Fibroblast of lung (primary cell): ENCODE results near the gene CYP2J2. TPM values are rescaled to one million over a fixed set of nuclear protein-coding genes. Genes with fewer than 3 reads are reported as not detected.

Experiments used
- DNase-seq, 2 donors: peaks; one replicate each; pipeline versions ENCODE4 v3.0.0 to v3.0.0-alpha.2; 2010; ENCODE audit warnings: low read depth in 2 of 2
- H2AFZ ChIP-seq: 2 replicates; pipeline ENCODE4 v1.5.1; 2012; ENCODE audit warnings: low read length, control low read depth, inconsistent platforms
- H3K27ac ChIP-seq: 2 replicates; pipeline ENCODE4 v1.5.1; 2011; ENCODE audit warnings: low read length, control low read depth; ENCODE audit not compliant: insufficient read depth
- H3K27me3 ChIP-seq: 2 replicates; pipeline ENCODE4 v1.5.1; 2011; ENCODE audit warnings: mild to moderate bottlenecking, low read length; ENCODE audit not compliant: control insufficient read depth, insufficient read depth
- H3K36me3 ChIP-seq: 2 replicates; pipeline ENCODE4 v1.5.1; 2011; ENCODE audit warnings: low read length; ENCODE audit not compliant: control insufficient read depth, insufficient read depth
- H3K4me1 ChIP-seq: 2 replicates; pipeline ENCODE4 v1.5.1; 2011; ENCODE audit warnings: low read length; ENCODE audit not compliant: control insufficient read depth, insufficient read depth; ENCODE audit errors: extremely low read depth
- H3K4me2 ChIP-seq: 2 replicates; pipeline ENCODE4 v1.5.1; 2011; ENCODE audit warnings: low read length, control low read depth; ENCODE audit not compliant: insufficient read depth; ENCODE audit errors: extremely low read depth
- H3K4me3 ChIP-seq, 4 experiments: fragments of 200-600 bp in 1 of 4; sonication (generic) in 1 of 4; replicated peaks in 1 of 4; 2 replicates each; pipeline ENCODE4 v1.5.1; 2011 to 2016; ENCODE audit warnings: low read length in 4 of 4, low read depth in 3 of 4, mild to moderate bottlenecking in 3 of 4, control low read depth in 2 of 4, inconsistent platforms in 1 of 4, mixed read lengths in 1 of 4; ENCODE audit not compliant: insufficient read depth in 1 of 4; ENCODE audit errors: control extremely low read depth in 1 of 4
- H3K79me2 ChIP-seq: 2 replicates; pipeline ENCODE4 v1.5.1; 2012; ENCODE audit warnings: mild to moderate bottlenecking, low read length, inconsistent platforms; ENCODE audit not compliant: control insufficient read depth, insufficient read depth
- H3K9ac ChIP-seq: 2 replicates; pipeline ENCODE4 v1.5.1; 2011; ENCODE audit warnings: mild to moderate bottlenecking, low read length, control low read depth; ENCODE audit not compliant: insufficient read depth
- H3K9me3 ChIP-seq: 2 replicates; pipeline ENCODE4 v1.5.1; 2012; ENCODE audit warnings: low read depth, low read length; ENCODE audit not compliant: control insufficient read depth, insufficient read depth
- H4K20me1 ChIP-seq: 2 replicates; pipeline ENCODE4 v1.5.1; 2011; ENCODE audit warnings: low read length; ENCODE audit not compliant: control insufficient read depth, insufficient read depth; ENCODE audit errors: extremely low read depth
- CTCF ChIP-seq, 2 donors: IDR thresholded peaks in 1 of 2; conservative IDR thresholded peaks in 1 of 2; 1 replicate in 1 of 2; 2 replicates in 1 of 2; pipeline ENCODE4 v1.5.1; 2011 to 2012; ENCODE audit warnings: low read length in 2 of 2, control low read depth in 1 of 2, inconsistent platforms in 1 of 2, low read depth in 1 of 2, mild to moderate bottlenecking in 1 of 2
- EZH2 ChIP-seq: IDR thresholded peaks from 2 replicates; pipeline ENCODE4 v1.5.1; 2012; ENCODE audit warnings: low read length, control low read depth, mild to moderate bottlenecking; ENCODE audit errors: missing control alignments
- polyA plus RNA-seq, 2 donors: library from polyadenylated mRNA; depleted of rRNA in 1 of 2; stranded (reverse) in 1 of 2; unstranded in 1 of 2; fragments of >200 nt; gene quantifications; 2 replicates each; pipeline ENCODE4 v1.2.1, GENCODE V29; 2011 to 2012; ENCODE audit warnings: missing spikeins in 1 of 2
- total RNA-seq: library from RNA; depleted of rRNA; stranded (reverse); fragments of >200 nt; gene quantifications from 2 replicates; pipeline ENCODE4 v1.2.1, GENCODE V29; 2014

CYP2J2 gene
- total and polyA plus RNA-seq, 2 donors (not counting 1 experiment from before 2014, with no cell fraction given) = 0.03 to 0.17 TPM

- Histone ChIP-seq H3K4me1 (no peaks in the 10 kb centered on the region), H3K9ac (no peak overlapping the region), H4K20me1 (no peaks in the 10 kb centered on the region), H3K27ac (no peak overlapping the region), H3K79me2 (no peaks in the 10 kb centered on the region), H3K4me2 (no peak overlapping the region), H3K4me3 (no peak overlapping the region), H3K36me3 (no peaks in the 10 kb centered on the region), H2AFZ (no peak overlapping the region), H3K27me3 (no peaks in the 10 kb centered on the region), H3K9me3 (no peaks in the 10 kb centered on the region)
- TF ChIP-seq CTCF (conservative IDR thresholded peaks at IDR 0.05 in 1 of 2, IDR thresholded peaks at IDR 0.05 in 1 of 2; ENCODE audit: low read depth in 1 of 2, low read length in 2 of 2) = no peak
- no peak for TF ChIP-seq EZH2
- no peak for DNase-seq
These were observed 74.5 kb downstream of the CYP2J2 start for GRCh38 chr1:59852117-59852516.

- DNase-seq = no peak
- H3K27me3 ChIP-seq = no peaks in the 10 kb centered on the region
- no peaks in the 10 kb centered on the region for H3K79me2 ChIP-seq
- no peaks in the 10 kb centered on the region for H3K36me3 ChIP-seq
- TF ChIP-seq CTCF (conservative IDR thresholded peaks at IDR 0.05 in 1 of 2, IDR thresholded peaks at IDR 0.05 in 1 of 2; ENCODE audit: low read depth in 1 of 2, low read length in 2 of 2) (no peak), EZH2 (no peak)
- H3K4me3 ChIP-seq = no peak overlapping the region
- no peaks in the 10 kb centered on the region for H4K20me1 ChIP-seq
- H2AFZ ChIP-seq = no peak overlapping the region
- H3K4me2 ChIP-seq = no peak overlapping the region
- H3K4me1 ChIP-seq = no peaks in the 10 kb centered on the region
- H3K9ac ChIP-seq = no peak overlapping the region
- no peaks in the 10 kb centered on the region for H3K9me3 ChIP-seq
- H3K27ac ChIP-seq = no peak overlapping the region
These were observed 79.7 kb downstream of the CYP2J2 start for GRCh38 chr1:59846895-59847282.

GRCh38 chr1:59846209-59846894 is 80.2 kb downstream of the CYP2J2 start:
- no peaks in the 10 kb centered on the region for H3K27me3 ChIP-seq
- H3K9me3 ChIP-seq = no peaks in the 10 kb centered on the region
- no peak overlapping the region for H2AFZ ChIP-seq
- H4K20me1 ChIP-seq = no peaks in the 10 kb centered on the region
- no peak overlapping the region for H3K4me3 ChIP-seq
- DNase-seq = no peak
- H3K9ac ChIP-seq = no peak overlapping the region
- no peaks in the 10 kb centered on the region for H3K79me2 ChIP-seq
- H3K4me1 ChIP-seq = no peaks in the 10 kb centered on the region
- H3K27ac ChIP-seq = no peak overlapping the region
- no peaks in the 10 kb centered on the region for H3K36me3 ChIP-seq
- TF ChIP-seq EZH2 (no peak), CTCF (conservative IDR thresholded peaks at IDR 0.05 in 1 of 2, IDR thresholded peaks at IDR 0.05 in 1 of 2; ENCODE audit: low read depth in 1 of 2, low read length in 2 of 2) (no peak)
- no peak overlapping the region for H3K4me2 ChIP-seq
